Epithelial cell of prostate (primary cell): Measurements from ENCODE around the gene HLCS.

Experiments used
- DNase-seq: peaks from one replicate; pipeline ENCODE4 v3.0.0-alpha.2; 2011; ENCODE audit warnings: low read depth, low spot score
- H3K27ac ChIP-seq: fragments of 450-650 bp; 2 replicates; pipeline ENCODE4 v1.5.1; 2017; ENCODE audit warnings: mild to moderate bottlenecking

The HLCS gene

DNA sequence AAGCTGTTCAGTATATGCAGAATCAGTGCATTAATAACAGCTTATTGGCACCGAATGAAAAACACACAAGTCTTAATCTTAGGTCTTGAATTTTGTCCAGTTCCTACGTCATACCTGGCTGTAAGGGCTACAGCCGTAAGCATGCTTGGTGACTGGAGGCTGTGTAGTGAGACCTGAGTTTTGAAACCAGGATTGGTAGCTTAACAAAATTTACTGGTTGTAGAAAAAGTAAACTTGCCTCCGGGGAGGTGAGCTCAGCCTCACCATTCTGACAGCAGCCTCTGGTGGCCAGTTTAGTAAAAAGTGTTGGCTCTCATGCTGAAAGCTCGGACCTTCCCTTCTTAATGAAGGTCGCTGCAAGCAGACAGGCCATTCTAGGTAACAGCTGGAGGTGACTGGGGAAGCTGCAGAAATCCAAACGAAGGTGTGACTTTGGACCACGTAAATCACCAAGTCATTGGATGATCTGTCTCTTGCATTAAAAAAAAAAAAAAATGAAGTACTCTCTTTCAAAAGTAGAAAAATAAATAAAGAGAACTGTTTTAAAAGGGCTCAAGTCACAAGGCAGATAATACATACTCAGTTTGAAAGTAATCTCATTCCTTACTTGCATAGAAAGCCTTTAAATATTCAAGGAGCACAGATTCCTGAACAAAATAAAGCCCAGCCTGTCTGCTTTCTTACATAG is 48.9 kb downstream of the HLCS start:
- DNase-seq, result no peak
- H3K27ac ChIP-seq, result no peak overlapping the region

DNA sequence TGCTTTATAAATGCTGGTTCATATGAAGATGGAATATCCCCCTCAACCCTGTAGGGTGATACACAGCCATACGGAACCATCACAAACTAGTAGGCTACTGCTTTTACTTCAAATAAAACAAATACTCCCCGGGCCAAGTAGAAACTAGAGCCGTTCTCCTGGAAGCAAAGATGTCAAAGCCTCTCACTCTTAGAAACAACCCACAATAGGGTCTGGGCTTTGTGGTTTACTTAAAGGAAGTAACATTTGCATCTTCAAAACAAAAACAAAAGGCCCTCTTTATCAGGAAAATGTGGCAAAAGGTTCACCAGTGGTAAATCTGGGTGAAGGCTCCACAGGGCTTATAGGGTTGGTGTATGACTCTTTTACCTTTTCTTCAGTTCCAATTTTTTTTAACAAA is 49.8 kb downstream of the HLCS start:
- H3K27ac ChIP-seq, result no peak overlapping the region

DNA sequence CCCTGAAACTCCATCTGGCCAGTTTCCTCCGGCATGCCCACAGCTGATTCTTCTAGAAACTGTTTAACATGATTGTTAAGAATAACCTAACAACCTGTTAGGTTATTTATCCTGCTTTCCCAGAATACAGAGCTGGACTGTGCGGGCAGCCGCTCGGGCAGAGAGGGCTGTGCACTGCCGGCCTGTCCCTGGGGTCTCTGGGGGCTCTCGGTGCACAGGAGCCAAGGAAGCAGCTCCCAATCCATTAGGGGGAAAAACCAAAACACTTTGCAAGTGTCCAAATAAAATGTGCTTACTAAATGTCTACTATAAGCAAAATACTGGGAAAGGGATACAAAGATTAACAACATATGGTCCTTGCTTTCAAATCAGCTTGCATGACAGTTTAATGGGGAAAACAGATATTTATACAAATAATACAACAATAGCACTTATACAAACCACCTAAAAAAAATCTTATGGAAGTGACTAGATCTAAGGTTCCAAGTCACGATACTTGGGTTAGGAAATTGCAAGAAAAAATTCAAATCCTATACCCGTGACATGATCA is 50.7 kb downstream of the HLCS start:
- DNase-seq, result no peak
- no peak overlapping the region for H3K27ac ChIP-seq

More for the DNA sequence above, 49.8 kb downstream of the HLCS start:
- no peak for DNase-seq

- DNase-seq, result no peak
- no peak overlapping the region for H3K27ac ChIP-seq
Measured at GRCh38 chr21:36915014-36915695, 51.3 kb downstream of the HLCS start.

DNA sequence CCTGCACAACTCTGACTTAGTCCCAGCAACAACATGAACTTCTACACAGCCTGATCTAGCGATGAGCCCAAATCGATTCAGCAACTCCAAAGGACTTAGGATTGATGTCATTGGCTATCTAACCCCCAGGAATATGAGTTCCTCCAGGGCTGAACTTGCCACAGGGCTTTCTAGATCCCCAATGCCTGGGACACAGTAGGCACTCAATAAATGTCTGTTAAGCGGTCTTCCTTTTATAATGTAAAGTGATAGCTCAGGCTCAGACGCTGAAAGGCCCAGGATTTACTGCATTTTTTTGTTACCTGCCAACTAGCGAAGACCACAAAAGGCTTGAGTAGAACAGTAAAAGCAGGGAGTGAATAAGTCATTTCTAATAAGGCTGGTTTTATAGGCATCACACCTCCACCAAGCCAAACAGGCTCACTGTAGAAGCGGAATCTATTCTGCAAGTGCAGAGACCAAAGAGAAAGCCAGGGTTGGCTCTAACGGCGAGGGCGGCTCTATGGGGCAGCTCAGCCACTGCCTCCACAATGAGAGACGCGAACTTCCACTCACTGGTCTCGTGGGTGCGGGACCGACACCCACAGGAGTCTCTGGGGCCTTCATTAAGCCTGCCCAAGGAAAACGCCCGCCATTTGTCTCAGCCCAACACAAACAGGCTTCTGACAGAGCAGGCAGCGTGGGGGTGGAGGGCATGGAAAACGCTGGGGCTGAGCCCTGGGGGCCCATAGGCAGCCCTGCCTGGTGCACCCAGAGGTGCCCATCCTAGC is 52.0 kb downstream of the HLCS start:
- no peak for DNase-seq

GRCh38 chr21:36913247-36914169 is 53.0 kb downstream of the HLCS start:
- H3K27ac ChIP-seq, result no peak overlapping the region
- no peak for DNase-seq

More for the DNA sequence above, 52.0 kb downstream of the HLCS start:
- no peak overlapping the region for H3K27ac ChIP-seq

- no peak for DNase-seq
- peak overlapping the region; percentile 90 for H3K27ac ChIP-seq
Measured at GRCh38 chr21:36910581-36911307, 55.7 kb downstream of the HLCS start.

DNA sequence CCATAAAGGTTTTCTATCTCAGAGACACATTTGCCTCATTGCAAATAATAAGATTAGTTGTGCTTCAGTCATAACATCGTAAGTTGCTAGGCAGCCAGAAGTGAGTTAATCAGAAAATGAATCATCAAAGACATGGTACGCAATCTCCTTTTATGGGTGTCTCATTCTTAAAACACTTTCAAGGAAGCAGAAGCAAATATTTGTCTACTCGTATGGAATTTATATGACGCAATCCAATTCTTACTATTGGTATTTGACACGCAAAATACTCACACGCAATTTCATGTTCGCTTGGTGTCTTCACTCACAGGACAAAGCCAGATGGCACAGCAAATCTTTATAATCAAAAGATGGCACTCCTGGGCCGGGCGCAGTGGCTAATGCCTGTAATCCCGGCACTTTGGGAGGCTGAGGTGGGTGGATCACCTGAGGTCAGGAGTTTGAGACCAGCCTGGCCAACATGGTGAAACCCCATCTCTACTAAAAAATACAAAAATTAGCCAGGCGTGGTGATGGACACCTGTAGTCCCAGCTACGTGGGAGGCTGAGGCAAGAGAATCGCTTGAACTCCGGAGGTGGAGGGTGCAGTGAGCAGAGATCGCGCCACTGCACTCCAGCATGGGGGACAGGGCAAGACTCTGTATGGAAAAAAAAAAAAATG is 56.4 kb downstream of the HLCS start:
- peak; percentile 92 for DNase-seq
- H3K27ac ChIP-seq, result peak overlapping the region; percentile 90

DNA sequence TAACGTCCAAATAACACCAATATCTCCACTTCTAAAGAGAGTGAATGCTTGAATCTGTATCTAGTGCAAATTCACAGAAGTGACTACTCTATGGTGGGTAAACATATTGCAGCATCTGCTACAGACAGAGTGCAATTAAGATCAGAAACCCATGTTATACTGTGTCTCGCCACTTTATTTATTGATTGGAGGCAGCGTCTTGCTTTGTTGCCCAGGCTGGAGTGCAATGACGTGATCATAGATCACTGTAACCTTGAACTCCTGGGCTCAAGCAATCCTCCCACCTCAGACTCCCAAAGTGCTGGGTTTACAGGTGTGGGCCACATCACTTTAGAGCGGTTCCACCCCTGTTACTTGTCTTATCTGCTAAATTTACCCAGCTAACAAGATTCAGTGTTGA is 57.0 kb downstream of the HLCS start:
- peak overlapping the region; percentile 90 for H3K27ac ChIP-seq
- no peak for DNase-seq

GRCh38 chr21:36908260-36908908 is 58.1 kb downstream of the HLCS start:
- no peak for DNase-seq
- no peak overlapping the region for H3K27ac ChIP-seq

DNA sequence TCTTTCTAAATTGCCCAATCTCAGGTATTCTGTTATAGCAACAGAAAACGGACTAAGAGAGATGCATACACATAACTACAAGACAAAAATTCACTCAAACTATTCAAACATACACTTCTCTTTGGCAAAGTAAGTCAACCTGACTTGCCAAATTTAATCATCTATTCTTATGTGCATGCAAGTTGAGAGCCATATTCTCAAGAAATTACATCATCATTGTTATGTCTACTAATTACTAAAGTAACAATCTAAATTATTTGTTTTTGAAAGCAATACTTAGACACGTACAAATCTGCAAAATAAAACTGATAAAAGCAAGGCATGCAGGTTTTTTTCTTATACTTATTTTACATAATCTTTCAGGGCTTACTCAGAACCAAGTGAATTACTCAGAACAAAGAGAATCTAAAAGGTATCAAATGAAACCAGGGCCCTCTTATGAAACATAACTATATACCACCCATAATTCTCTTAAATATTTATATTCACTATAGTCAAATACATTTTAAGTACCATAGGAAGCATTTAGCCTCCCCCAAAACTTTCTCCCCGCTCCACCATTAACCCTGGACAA is 62.3 kb downstream of the HLCS start:
- DNase-seq, result no peak
- no peak overlapping the region for H3K27ac ChIP-seq

DNA sequence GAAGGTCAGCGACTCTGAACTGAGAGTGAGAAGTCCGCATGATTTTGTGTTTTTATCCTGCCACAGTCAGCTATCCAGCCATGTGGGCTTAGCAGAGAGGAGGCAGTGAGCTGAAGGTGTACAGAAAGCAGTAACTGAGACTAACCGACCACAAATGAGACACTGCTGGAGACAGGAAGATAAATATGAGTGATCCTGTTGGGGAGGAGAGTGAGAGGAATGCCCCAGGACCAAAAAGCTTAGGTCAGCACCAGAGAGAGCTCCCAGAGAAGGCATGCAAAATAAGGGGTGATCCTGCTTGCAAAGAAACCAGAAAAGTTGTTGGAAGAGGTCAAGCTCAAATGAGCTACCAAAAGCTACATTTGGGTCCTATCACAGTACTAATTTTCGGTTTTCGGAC is 63.7 kb downstream of the HLCS start:
- no peak overlapping the region for H3K27ac ChIP-seq
- no peak for DNase-seq

DNA sequence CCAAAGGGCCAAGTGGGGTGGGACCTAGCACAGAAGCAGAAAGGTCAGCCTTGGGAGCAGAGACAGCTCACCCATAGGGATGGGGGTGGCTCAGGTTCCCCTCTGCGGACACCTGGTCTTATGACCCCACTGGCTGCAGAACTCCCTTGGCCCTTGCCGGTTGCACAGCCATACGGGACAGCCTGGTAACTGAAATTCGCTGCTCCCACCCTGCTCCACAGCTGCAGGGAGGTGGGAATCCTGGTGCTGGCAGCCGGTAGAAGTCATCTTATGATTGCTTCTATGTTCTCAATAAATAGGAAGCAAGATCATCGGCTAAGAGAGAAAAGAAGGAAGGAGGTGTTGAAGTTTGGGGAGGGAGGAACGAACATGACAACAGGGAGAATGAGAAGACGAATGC is 64.1 kb downstream of the HLCS start:
- no peak overlapping the region for H3K27ac ChIP-seq
- DNase-seq, result no peak

DNA sequence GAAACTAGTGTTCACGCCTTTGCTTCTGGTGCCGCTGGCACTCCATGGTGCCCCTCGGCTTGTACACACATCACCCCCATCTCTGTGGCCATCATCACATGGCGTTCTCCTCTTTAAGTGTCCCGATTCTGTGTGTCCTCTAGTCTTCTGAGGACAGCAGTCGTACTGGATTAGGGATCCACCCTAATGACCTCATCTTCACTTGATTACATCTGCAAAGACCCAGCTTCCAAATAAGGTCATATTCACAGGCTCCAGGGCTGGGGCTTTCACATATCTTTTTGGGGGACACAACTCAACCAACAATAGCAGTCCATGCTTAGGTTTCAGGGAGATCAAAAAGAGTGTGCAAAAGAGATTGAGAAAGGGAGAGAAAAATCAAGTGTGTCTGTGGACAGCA is 64.9 kb downstream of the HLCS start:
- DNase-seq, result no peak
- no peak overlapping the region for H3K27ac ChIP-seq

DNA sequence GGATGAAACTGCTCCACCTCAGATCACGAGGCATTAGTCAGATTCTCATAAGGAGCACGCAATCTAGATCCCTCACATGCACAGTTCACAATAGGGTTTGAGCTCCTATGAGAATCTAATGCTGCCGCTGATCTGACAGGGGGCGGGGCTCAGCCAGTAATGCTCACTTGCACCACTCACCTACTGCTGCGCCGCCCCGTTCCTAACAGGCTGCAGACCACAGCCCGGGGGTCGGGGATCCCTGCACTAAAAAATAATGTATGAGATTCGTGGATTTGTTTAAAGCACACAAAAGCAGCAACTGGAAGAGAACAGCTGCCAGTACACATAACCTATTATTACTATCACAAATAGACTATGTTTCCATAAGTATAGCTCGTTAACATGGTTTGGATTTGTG is 72.9 kb downstream of the HLCS start:
- H3K27ac ChIP-seq, result no peak overlapping the region
- DNase-seq, result no peak

GRCh38 chr21:36892201-36892600 is 74.3 kb downstream of the HLCS start:
- H3K27ac ChIP-seq, result no peak overlapping the region
- DNase-seq, result no peak

DNA sequence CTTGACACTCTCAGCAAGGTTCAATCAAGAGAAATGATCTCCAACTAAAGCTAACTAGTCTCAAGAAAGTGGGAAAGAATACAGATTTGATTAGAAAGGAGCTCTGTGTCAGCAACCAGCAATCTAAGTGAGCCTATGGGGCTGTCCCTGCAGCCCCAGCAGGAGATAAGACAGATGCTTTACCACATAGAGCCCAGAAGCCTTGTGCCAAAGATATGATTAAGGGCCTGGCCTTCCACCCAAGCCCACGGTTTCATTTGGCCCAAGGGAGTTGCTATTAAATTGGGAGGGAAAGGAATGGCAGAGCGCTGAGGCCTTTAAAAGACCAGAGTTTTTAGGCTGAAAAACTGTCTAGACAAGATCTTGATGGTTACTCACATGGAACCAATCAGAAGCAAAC is 74.8 kb downstream of the HLCS start:
- DNase-seq, result no peak
- no peak overlapping the region for H3K27ac ChIP-seq

DNA sequence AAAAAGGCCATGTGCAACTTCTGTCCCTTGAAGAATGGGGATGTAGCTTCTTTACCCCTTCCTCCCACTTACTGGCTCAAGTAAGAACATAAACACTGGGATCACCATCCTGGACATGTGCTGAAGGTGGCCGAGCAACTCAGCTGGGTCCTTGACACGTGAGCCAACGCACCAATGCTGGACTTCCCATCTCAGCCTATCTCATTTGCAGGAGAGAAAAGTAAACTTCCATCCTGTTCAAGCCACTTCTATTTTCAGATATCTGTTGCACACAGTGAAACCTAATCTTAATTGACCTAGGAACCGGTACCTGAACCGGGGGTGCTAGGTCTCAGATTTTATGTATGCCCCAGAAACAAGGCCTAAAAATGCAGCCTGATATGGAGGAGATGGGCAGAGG is 75.3 kb downstream of the HLCS start:
- no peak for DNase-seq
- H3K27ac ChIP-seq, result no peak overlapping the region
